ENCODE data around the gene ABHD17A. TPM values are rescaled to one million over a fixed set of nuclear protein-coding genes. Genes with fewer than 3 reads are reported as not detected.

ABHD17A gene
- total RNA-seq, 1 experiment from 2014 or later, result 68.2 TPM

- H4K20me1 ChIP-seq (ENCODE audit: insufficient read depth), result no peaks in the 10 kb centered on the region
- RAD21 ChIA-PET (ENCODE audit: low non-redundant PET in 1 of 2, low total read pairs in 2 of 2, uncharacterized antibody in 2 of 2, unreplicated experiment in 2 of 2), result no interaction called here
- ATAC-seq (no peak), DNase-seq (ENCODE audit: low read depth, low spot score) (no peak)
- H2AFZ ChIP-seq (ENCODE audit: low read depth, low read length, poor library complexity, severe bottlenecking), result no peak overlapping the region
- CTCF ChIA-PET, result no interaction called here
- no peak overlapping the region for H3K9ac ChIP-seq (ENCODE audit: low read length)
- no TSS peak for BruUV-seq (replicated peaks)
- TF ChIP-seq FOSL1 (IDR thresholded peaks at IDR 0.05; ENCODE audit: low read depth) (no peak), ATF3 (IDR thresholded peaks at IDR 0.05) (no peak), EZH2 (IDR thresholded peaks at IDR 0.05) (no peak), ZBTB33 (IDR thresholded peaks at IDR 0.05; ENCODE audit: extremely low read depth, insufficient replicate concordance, low read length) (no peak), ELF1 (IDR thresholded peaks at IDR 0.05; ENCODE audit: borderline replicate concordance, low read depth) (no peak), REST (IDR thresholded peaks at IDR 0.05; ENCODE audit: low read depth) (no peak), YY1 (IDR thresholded peaks at IDR 0.05; ENCODE audit: extremely low read depth, insufficient replicate concordance, low read depth, low read length) (no peak), CEBPB (IDR thresholded peaks at IDR 0.05; ENCODE audit: low read depth) (no peak), CTCF (IDR thresholded peaks at IDR 0.05 in 2 of 3, conservative IDR thresholded peaks at IDR 0.05 in 1 of 3; ENCODE audit: borderline replicate concordance in 1 of 3, insufficient read depth in 1 of 3, low read depth in 2 of 3, low read length in 2 of 3) (no peak), EZH2phosphoT487 (IDR thresholded peaks at IDR 0.05; ENCODE audit: borderline replicate concordance) (no peak), ZNF274 (IDR thresholded peaks at IDR 0.05; ENCODE audit: low read depth, low read length) (no peak), CBX3 (IDR thresholded peaks at IDR 0.05; ENCODE audit: low read depth) (no peak), EGR1 (IDR thresholded peaks at IDR 0.05; ENCODE audit: low read depth) (no peak), POLR2AphosphoS5 (IDR thresholded peaks at IDR 0.05; ENCODE audit: low read depth, low read length) (no peak), TCF7L2 (IDR thresholded peaks at IDR 0.05; ENCODE audit: borderline replicate concordance, extremely low read depth, insufficient read depth, insufficient read length) (no peak), POLR2A (IDR thresholded peaks at IDR 0.05; ENCODE audit: borderline replicate concordance, extremely low read depth, insufficient read depth, insufficient read length) (no peak), SIN3A (IDR thresholded peaks at IDR 0.05; ENCODE audit: low read depth) (no peak), JUND (IDR thresholded peaks at IDR 0.05) (no peak)
- H3K4me1 ChIP-seq (ENCODE audit: control insufficient read depth in 1 of 2, insufficient read depth in 2 of 2, low read length in 2 of 2), result peaks cover 10 to 27% of the 10 kb centered on the region in 2 experiments
- POLR2A ChIA-PET, result interaction anchor here (2.0 kb wide), 1 partner anchor 9 kb away, joined by 5 read pairs; no protein-coding TSS in a partner anchor
- no peaks in the 10 kb centered on the region for H3K9me3 ChIP-seq (ENCODE audit: control insufficient read depth in 1 of 2, insufficient read depth in 1 of 2, low read depth in 1 of 2, low read length in 2 of 2)
- no peaks in the 10 kb centered on the region for H3K27me3 ChIP-seq (ENCODE audit: insufficient read depth, low read length)
- no peak overlapping the region for H3K27ac ChIP-seq (ENCODE audit: low read depth, low read length)
- peaks cover 0 to 7% of the 10 kb centered on the region in 2 experiments; a peak in 1 of 4 replicates for H3K36me3 ChIP-seq (ENCODE audit: control insufficient read depth in 1 of 2, insufficient read depth in 2 of 2, low read length in 2 of 2)
- intact Hi-C loops (cut with micrococcal nuclease), result no loop called here
- H3K79me2 ChIP-seq (ENCODE audit: insufficient read depth, low read length), result peaks cover 15% of the 10 kb centered on the region
- no peaks in the 10 kb centered on the region for H3K9me2 ChIP-seq (ENCODE audit: insufficient read depth)
- no peak overlapping the region for H3K4me2 ChIP-seq (ENCODE audit: low read length)
- H3K4me3 ChIP-seq (replicated peaks in 1 of 2; ENCODE audit: low read depth in 1 of 2, low read length in 2 of 2), result no peak overlapping the region
Measured at GRCh38 chr19:1867349-1867724, 18.0 kb downstream of the ABHD17A start.
